ENCODE data around the gene CRADD.
"Not testable (repeated sequence)": the region's sequence is repeated elsewhere in the genome, so short reads cannot be mapped to it uniquely, and the experiment has no call there.

Gene CRADD

DNA sequence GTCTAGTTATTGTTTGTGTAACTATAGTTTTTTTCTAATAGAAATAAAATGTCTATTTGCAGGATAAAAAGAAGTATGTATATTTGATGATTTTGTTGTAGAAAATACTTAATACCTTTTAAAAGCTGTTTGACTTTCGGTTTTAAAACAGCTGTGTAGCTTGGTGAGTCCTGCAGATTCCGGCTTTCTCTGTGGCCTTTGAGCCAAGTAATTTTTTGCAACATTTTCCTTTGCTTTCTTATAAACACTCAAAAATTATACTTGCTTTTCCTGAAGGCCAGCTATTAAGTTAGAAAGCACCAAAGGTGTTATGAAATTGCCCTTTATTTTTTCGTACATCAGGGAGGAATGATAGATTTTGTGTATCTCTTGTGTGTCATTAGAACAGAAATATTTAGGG lies 63.6 kb downstream of the CRADD start:
- DNase-seq = no peak

DNA sequence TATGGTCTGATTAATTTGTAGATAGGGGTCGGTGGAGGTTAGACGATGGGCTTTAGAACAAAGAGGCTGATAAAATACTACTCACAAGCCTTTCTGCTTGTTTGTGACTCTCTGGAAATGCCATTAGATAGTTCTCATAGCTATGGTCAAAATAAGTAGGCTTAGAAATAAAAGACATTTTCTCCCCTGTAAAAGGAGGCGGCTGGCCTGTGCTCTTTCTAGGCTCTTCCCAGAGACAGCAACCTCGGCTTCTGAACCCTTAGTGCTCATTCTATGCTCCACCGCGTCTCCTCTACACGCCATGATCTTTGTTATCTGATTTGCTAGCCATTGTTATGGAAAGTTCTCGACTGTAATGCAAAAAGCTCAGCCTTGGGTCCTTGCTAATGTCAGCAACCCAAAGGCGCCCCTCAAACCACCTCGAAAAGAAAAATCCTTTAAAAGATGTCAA lies 64.5 kb downstream of the CRADD start:
- peak; percentile 40 for DNase-seq

DNA sequence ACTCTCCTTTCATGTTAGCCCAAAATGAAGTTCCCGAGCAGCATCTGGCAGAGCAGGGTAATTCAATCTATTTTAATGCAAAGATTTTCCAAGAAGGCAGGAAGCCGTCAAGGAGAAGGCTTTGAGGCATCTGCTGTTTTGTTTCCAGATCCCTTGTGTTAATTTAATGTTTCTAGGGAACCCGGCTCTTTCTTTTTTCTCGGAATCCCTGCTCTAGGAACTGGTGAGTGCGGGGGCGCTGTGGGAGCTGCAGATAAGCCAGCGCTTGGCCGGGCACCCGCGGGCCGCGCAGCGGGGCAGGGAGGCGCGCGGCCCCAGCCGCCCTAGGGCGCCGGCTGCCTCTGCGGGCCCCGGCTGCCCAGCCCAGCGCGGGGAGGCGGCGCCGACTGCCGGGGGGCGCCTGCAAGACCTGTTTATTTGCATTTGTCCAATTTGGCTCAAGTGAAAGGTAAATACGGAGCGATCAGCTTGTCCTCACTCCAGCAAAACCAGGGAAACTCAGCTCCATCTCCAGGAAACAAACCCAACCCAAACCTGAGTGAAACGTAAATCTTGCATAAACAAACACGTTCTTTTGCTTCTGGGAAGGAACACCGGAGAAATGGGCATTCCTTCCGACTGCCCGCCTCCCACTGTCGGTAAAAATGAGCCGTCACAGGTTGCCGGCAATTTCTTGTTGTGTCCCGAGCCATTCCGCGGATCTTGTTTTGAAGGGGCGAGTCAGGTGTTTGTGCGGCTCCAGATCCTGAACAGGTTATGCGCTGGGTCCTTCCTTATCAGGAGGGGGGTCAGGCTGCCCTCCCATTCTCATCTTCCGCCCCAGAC lies 65.1 kb downstream of the CRADD start:
- peak; percentile 32 for DNase-seq

DNA sequence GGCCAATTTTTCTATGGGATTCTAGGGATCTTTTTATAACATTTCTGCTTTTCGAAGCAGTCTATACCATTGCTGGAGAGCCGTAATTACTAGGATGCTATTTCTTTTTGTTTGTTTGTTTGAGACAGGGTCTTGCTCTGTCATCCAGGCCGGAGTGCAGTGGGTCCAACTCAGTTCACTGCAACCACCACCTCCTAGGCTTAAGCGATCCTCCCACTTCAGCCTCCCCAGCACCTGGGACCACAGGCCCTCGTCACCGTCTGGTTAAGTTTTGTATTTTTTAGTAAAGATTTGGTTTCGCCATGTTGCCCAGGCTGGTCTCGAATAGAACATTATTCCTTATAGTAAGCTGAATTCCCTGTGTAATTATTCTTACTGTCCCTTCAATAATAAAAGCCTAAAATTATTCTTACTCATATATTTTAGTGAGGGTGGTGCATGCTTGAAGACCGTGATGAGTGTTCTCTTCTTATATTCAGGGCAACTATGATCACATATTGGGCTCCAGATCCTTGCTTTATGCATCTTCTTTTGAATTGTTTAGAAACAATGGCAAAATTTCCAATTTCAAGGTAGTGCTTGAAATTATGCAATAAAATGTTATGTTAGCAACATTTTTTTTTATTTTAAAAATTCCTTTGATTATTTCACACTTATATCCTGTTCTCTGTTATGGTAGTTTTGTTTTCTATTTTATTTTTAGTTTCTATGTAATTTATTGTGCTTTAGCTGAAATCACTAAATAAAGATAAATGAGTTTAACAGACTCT lies 66.2 kb downstream of the CRADD start:
- DNase-seq = no peak

DNA sequence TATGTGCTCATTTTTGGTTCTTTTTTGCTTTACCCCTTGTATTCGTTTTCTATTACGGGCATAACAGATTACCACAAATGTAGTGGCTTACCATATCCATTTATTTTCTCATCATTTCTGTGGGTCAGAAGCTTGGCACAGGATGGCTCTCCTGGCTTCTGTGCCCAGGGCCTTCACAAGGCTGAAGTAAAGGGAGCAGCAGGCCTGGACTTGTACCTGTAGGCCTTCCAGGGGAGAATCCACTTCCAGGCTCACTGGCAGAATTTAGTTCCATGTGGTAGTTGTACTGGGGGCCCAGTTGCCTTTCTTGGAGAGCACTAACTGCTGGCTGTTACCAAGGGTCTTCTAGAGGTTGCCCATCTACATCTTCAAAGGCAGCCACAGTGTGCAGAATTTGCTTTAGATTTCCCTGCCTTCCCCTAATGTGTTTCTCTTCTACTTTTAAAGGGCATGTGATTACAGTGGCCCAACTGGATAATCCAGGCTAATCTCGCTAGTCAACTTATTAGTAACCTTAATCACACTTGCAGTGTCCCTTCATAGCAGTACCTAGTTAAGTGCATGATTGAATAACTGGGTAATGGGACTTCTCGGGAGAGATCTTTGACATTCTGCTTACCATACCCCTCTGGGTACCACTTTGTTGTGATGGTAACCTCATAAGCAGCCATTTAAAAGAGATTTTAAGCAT lies 67.0 kb downstream of the CRADD start:
- DNase-seq = no peak

DNA sequence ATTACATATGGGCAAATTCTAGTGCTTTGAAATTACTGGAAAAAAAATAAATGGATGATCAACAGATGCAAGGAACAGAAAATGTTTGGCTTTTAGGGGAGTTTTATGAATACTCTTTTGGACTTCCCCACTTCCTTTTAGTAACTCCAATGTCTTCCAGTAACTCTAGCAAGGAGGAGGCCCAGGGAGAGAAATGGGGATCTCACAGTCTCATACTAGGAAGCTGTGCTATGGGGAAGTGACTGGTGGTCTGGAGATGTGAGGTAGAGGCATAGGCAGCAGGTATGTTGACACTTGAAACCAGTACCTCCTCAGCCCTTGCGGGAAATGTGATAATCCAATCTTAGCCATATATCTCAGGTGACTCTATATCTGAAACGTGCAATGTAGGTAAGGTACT lies 68.1 kb downstream of the CRADD start:
- DNase-seq = no peak

DNA sequence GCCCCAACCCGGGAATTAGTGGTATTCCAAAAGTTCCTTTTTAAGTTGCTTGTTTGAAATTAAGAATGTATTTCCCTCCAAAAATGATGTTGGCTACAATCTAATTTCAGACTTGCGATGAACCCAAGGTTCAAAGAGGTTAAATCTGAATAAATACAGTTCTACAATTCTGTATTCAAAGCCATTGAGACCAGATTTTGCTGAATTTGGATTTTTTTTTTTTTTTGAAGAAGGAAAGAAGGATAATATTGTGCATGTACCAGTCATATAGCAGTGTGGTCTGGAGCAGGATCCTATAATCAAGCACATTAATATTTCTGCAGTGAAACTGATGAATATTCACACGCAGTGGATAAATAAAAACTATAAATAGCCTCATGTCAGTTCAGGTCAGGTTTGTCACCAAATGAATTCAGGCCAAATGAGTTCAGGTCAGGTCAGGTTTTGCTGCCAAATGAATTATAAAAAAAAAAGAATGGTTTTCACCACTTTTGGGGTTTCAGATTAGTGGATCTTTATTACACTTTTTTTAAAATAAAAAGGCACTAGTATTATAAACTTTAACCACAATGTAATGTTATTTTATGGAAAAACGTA lies 69.5 kb downstream of the CRADD start:
- no peak for DNase-seq

DNA sequence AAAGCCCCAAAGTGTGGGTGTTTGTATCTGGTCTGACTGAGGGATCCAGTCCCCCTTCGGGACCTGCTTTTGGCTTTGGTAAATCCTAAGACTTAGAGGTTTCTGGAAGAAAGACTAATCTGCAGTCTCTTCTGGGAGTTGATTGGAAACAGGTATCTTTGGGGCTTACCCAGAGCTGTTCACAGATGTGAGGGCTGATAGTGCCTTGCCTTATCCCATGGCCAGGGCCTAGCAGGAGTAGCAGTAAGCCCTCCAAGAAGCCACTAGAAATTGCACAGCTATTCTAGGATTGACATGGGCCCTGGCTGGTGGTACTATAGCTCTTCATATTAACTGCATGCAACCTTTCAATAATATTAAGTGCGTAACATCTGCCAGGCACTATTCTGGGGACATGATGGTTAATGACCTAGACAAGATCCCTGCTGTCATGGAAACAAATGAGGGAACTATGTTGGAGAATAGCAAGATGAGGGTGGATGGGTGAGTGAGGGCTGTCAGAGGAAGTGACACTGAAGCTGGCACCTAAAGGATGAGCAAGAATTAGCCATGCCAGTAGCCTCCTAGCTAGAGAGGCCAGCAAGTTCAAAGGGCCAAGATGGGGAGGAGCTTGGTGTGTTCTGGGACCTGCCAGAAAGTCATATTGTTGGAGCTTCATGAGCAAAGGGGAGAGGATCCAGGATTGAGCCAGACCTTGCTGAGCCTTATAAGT lies 71.7 kb downstream of the CRADD start:
- no peak for DNase-seq

DNA sequence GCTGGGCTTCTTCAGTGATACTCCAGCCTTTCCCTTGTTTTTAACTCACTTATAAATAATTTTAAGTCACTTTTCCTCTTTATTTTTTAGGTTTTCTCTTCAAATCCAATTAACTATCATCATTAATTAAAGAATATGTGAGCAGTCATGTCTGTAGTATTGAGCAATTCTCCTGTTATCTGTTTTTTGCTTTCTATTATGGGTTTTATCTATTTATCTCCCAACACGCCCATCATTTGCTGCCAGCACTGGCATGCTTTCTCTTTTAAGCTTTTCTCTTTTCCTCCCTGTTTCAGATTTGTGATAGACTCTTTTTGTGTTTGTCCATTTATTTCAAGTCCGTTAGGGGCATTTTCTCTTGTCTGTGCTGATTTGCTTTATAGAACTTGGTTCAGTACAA lies 72.3 kb downstream of the CRADD start:
- no peak for DNase-seq

DNA sequence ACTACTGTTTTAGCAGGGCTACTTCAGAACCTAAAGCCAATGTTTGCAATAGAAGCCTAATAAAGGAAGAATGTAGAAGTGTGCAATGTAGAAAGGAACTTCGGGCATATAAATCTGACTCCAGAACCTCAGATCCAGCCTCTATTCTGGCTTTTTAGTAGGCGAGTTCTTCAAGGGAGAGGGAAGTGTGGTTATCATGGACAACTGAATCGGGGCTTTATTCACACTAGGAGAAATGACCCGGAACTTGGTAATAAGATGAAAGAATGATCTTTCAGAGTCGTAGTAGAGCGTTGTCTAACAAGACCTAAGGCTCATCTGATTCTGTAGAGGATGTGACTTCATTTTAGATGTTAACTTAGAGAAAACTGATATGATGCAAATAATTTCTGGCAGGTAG lies 72.9 kb downstream of the CRADD start:
- no peak for DNase-seq

DNA sequence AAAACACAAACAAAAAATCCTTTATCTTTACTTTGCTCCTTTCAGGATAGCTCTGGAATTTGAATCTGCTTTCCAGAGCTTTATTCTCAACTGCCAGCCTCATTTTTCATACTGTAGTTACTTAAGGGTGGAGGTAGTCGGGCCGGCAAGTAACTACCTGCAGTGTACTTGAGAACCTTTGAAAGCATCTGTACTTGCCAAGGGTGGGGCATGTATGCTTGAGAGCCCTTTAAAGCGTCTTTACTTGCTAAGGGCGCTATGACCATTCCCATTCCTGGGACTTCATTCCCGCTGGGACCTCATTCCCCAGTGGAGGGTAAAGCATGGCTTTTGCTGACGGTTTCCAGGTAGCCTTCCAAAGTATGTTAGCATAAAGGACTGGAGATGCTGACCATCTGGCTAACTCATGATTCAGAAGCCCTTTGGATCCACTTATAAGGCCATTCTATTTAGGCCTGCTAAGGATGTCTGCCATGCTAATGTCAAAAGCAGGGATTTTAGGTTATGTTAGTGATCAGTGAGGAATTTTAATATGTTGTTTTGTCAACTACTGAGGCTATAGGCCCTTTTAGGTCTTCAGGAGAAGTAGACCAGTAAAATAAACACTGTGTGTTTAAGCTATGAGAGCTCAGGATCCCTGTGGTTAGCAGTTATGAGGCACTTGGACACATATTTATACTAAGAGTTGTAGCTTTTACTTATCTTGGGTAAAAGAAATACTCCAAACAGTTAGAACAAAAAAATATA lies 74.9 kb downstream of the CRADD start:
- no peak for DNase-seq

DNA sequence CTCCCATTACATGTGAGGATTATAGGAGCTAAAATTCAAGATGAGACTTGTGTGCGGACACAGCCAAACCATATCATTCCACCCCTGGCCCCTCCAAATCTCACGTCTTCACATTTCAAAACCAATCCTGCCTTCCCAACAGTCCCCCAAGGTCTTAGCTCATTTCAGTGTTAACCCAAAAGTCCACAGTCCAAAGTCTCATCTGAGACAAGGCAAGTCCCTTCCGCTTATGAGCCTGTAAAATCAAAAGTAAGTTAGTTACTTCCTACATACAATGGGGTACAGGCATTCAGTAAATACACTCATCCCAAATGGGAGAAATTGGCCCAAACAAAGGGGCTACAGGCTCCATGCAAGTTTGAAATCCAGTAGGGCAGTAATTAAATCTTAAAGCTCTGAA lies 76.1 kb downstream of the CRADD start:
- DNase-seq = no peak

DNA sequence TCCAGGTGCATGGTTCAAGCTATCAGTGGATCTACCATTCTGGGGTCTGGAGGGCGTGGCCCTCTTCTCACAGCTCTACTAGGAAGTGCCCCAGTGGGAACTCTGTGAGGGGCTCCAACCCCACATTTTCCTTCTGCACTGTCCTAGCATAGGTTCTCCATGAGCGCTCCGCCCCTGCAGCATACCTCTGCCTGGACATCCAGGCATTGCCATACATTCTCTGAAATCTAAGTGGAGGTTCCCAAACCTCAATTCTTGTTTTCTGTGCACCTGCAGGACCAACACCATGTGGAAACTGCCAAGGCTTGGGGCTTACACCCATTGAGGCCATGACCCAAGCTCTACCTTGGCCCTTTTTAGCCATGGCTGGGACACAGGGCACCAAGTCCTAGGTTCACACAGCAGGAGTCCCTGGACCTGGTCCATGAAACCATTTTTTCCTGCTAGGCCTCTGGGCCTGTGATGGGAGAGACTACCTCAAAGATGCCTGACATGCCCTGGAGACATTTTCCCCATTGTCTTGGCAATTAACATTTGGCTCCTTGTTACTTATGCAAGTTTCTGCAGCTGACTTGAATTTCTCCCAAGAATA lies 76.8 kb downstream of the CRADD start:
- DNase-seq = no peak

DNA sequence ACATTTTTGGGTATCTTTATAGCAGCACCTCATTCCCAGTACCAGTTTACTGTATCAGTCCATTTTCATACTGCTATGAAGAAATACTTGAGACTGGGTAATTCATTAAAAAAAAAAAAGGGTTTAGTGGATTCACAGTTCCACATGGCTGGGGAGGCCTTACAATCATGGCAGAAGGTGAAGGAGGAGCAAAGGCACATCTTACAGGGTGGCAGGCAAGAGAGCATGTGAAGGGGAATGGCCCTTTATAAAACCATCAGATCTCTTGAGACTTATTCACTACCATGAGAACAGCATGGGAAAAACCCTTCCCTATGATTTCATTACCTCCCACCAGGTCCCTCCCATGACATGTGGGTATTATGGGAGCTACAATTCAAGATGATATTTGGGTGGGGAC lies 77.7 kb downstream of the CRADD start:
- not testable (repeated sequence) for DNase-seq

DNA sequence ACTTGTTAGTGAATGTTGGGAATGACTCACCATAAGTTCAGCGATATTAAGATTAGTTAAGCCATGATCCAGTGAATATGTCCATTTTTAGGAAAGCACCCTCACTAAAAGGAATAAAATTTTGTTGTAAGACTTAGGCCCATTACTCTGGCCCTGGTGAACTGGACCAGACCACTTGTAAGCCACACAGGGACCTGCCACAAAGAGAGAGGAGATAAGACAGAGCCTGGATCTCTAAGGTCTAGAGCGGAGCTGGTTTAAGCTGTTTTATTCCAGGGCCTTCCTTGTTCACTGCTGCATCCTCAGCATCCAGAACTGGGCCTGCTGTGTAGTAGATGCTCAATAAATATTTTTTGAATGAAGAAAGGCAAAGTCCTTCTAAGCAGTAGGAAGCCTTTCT lies 79.1 kb downstream of the CRADD start:
- no peak for DNase-seq

DNA sequence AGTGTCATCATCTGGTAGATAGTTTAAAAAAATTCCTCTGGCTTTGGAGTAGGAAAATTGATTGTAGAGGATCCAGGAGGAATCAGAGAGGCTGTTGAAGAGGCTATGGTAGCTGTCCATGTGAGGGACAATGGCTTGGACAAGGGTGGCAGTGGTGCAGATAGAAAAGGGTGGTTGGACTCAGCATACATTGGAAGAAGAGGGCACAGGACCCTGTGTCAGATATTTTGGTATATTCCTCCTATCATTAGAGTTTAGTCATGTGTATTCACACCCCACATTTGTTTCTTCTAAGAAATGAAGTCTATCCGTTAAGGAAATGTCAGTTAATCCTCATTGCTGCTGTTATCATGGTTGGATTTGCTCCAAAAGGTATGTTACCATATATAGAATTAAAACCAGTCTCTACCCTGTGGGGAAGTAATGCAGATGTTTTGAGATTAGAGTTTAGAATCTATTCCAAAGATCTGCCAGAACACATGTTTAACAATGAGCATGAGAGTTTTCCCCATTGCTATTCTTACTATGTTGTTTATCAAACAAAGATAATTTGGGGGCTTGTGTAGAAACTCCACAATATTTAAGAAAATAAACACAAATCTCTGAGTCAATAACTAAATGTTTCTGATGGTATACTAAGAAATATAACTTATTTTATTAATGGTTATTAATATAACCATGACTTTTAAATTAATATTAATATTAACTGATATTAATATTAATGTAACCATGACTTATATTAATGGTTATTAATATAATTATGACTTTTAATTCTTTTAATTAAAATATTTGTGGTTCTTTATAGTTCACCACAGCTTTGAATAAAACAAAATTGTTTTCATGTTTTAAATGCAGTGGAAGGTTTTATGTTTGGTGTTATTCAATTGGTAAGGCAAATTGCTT lies 80.9 kb downstream of the CRADD start:
- DNase-seq = no peak

DNA sequence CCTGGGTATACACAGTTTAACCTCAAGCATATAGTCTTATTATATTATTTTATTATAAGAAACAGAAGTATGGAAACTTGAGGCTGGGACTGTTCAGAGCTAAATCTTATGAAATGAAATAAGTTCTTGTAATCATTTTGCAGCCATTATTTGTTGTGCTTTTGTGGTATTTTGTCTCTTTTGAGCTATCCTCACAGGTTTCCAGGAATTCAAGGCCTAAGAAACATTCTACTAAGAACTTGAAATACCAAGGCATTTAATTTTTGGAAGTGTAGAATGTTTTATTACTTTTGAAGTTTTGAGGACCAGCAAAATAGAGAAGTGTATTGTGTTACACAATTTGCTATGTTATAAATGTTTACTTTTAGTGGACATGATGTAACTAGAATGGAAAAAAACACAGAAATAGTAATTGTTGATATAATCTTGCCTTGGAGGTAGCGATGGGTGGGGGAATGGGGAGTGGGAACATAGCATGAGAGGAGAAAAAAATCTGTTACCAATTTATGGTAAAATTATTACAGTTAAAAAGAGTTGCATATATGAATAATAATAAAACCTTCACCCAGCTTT lies 81.7 kb downstream of the CRADD start:
- no peak for DNase-seq

DNA sequence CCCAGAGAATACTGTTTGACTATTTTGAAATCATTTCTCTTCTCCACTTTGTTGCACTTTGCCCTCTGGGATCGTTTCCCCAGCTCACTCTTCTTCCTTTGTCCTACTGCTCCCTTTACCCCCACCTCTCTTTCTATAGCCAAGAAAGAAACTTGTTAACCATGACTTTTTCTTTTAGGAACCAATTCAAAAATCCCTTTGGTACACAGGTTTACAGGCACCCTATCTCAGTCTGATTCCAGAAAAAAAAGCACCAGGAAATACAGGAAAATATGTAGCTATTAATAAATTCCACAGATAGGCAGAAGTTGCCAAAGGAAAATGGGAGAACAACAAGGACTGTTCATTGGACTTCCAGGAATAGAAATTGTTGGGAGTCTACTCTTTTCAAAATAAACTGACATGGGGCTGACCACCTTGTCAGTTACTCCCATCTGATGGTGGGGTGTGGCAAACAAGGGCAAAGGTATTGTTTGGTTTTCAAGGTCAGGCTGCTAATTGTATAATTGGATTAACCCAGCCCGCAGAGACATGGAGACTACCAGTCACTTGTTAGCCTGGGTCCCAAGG lies 82.4 kb downstream of the CRADD start:
- DNase-seq = no peak

DNA sequence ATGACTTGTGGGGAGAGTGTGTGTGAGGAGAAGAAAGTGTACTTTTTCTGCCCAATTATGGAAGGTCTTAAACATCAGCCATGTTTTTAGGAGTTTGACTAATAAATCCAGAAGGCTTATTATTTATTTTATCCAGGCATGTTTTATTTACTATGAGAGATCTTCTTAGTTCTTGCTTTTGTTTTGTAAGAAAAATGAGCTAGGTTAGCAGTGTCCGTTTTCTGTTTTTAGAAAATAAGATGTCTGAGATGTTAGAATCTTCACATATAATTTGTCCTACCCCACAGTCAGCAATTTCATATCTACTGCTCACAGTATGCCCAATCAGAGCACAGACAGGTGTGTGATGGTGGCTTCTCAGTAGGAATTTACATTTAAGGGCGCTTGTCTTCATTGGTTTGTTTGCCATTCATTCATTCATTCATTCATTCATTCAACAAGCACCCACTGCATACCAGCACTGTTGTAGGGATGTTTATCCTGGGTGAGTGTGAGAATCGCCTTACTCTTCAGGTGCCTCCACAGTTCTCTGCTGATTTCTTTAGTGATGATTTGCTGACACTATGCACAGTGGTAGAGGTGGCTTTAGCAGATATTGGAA lies 83.2 kb downstream of the CRADD start:
- no peak for DNase-seq
